KBM-7 (cell line): Measurements from ENCODE around the gene KTN1.
A peak's percentile ranks its signal among the peaks of the same experiment; 100 is the strongest.

Experiments used
- DNase-seq: peaks from one replicate; pipeline ENCODE4 v3.0.0-alpha.2; 2015
- in situ Hi-C: fragments of 300-500 bp; cut with MboI; formaldehyde crosslinking; loops from 2 replicates; pipeline ENCODE4 v1.14.3; 2020; ENCODE audit warnings: low sequenced_read_pairs, low pct_unique_long_range_greater_than_20kb, mixed read lengths

The KTN1 gene, protein sequence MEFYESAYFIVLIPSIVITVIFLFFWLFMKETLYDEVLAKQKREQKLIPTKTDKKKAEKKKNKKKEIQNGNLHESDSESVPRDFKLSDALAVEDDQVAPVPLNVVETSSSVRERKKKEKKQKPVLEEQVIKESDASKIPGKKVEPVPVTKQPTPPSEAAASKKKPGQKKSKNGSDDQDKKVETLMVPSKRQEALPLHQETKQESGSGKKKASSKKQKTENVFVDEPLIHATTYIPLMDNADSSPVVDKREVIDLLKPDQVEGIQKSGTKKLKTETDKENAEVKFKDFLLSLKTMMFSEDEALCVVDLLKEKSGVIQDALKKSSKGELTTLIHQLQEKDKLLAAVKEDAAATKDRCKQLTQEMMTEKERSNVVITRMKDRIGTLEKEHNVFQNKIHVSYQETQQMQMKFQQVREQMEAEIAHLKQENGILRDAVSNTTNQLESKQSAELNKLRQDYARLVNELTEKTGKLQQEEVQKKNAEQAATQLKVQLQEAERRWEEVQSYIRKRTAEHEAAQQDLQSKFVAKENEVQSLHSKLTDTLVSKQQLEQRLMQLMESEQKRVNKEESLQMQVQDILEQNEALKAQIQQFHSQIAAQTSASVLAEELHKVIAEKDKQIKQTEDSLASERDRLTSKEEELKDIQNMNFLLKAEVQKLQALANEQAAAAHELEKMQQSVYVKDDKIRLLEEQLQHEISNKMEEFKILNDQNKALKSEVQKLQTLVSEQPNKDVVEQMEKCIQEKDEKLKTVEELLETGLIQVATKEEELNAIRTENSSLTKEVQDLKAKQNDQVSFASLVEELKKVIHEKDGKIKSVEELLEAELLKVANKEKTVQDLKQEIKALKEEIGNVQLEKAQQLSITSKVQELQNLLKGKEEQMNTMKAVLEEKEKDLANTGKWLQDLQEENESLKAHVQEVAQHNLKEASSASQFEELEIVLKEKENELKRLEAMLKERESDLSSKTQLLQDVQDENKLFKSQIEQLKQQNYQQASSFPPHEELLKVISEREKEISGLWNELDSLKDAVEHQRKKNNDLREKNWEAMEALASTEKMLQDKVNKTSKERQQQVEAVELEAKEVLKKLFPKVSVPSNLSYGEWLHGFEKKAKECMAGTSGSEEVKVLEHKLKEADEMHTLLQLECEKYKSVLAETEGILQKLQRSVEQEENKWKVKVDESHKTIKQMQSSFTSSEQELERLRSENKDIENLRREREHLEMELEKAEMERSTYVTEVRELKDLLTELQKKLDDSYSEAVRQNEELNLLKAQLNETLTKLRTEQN (N-terminal part only)

DNA sequence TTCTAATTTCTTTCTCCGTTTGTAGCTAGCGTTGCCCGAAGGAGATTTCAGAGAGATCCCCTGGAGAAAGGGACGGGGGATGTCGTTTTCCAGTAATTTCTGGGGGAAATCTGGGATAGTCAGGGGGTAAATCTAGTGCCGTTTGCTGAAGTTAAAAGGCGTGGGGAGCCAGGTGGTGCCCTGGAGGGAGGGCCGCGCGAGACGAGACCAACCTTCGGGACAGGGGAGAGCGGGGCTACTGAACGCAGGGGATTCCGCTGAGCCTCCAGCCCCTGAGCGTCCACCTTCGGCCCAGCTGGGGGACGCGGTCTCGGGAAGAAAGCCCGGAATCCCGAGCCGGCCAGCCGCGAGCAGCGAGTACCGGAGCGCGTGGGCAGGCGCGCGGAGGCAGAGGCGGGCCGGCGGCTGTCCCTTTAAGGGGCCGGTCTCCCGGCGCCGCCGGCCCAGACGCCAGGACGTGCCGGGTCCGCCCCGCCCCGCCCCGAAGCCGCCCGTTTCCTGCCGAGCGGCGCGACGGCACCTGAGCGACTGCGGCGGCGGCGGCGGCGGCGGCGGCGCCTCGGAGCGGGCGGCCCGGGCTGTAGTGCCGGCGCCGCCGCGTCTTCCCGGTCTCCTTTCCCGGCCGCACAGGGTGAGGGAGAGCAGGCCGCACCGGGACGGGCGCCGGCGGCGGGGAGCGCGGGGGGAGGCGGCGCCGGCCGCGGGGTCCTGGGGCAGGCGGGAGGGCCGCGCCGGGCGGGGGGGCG lies at the start of gene KTN1:
Gene KTN1, plus strand, starts transcription at position 484 of the 746 bp plus-strand sequence. CDS start 31,842 bp downstream, outside the sequence.
- in situ Hi-C loops, result no loop called here
- DNase-seq, result peak; percentile 78

DNA sequence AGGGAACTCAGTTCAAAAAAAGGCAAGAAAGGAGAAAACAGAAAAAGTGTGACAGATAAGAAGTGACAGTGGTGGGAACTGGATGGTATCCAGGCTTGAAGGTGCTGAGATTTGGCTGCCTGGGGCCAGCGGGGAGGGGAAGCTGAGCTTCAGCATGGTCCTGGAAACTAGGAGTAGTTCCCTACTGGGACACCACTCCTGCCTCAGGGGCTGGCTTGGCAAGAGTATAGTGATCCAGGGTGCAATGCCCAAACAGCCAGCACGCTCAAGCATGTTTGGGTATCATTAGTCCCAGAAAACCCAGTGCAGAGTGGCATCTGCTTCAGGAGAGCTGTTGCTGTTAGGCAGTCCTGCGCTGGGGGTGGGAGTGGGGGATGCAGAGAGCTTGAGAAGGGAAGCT lies 49.5 kb upstream of the KTN1 start:
- in situ Hi-C loops, result no loop called here
- DNase-seq, result no peak

GRCh38 chr14:55532645-55533344 lies 47.2 kb upstream of the KTN1 start:
- in situ Hi-C loops, result no loop called here
- no peak for DNase-seq

GRCh38 chr14:55533960-55534359 lies 46.0 kb upstream of the KTN1 start:
- DNase-seq, result no peak
- in situ Hi-C loops, result no loop called here

DNA sequence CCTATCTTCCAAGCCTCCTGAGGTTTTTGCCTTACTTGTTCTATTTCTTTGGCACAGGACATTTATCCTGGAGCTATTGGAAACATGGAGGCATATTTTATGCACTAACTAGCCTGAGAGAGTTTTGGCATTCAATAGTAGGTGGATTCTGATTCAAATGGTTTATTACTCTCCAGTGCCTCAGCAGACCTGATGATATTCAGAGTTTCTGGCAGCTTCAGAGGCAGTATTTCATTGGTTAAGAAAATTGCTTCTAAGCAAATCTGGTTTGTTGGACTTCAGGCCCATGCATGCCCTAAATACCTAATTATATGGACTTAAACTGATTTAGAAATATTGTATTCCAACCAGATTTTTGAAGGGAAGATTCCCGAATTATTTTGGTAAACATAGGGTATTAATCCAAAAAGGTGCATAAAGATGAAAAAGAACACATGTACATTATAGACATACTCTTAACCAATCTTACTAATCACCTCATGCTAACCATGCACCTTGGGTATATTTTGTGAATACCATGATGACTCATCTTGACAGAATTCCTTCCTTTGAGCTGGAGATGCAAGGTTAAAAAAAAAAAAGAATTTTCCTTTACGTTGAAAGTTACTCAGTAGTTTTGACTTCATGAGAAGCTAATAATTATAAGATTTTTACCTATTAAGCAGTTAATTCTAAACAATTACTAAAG lies 44.3 kb upstream of the KTN1 start:
- in situ Hi-C loops, result no loop called here
- no peak for DNase-seq

GRCh38 chr14:55536204-55536708 lies 43.8 kb upstream of the KTN1 start:
- DNase-seq, result no peak
- in situ Hi-C loops, result no loop called here

DNA sequence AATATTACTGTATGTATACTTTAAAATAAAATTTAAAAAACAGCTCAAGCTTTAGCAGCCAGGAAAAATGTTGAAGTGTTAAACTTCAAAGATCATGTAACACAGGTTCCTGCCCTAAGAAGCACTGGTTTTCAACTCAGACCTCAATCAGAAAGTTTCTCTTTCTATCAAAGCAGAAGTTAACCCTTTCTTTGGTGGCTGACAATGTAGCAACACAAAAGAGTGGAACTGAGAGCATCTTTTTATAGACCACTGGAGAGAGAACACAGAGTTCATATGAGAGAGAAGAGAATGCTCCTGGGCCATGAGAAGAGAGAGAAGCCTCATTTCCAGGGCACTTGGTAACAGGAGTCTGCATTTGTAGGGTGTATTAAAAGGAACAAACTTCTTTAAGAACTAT lies 42.2 kb upstream of the KTN1 start:
- in situ Hi-C loops, result no loop called here
- no peak for DNase-seq

DNA sequence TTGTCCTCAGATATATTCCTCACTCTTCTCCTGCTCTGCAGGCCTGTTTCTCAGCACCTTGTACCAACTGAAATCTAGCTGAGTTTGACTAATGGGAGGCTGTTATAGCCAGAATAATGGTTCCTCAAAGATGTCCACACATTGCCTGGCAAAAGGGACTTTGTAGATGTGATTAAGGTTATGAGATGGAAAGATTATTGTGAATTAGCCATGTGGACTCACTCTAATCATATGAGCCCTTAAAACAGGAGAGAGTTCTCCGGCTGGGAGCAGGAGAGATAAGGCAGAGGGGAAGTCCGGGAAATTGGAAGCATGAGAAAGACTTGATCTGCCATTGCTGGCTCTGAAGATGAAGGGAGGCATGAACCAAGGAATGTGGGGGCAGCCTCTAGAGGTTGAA lies 40.0 kb upstream of the KTN1 start:
- in situ Hi-C loops, result no loop called here
- DNase-seq, result no peak

DNA sequence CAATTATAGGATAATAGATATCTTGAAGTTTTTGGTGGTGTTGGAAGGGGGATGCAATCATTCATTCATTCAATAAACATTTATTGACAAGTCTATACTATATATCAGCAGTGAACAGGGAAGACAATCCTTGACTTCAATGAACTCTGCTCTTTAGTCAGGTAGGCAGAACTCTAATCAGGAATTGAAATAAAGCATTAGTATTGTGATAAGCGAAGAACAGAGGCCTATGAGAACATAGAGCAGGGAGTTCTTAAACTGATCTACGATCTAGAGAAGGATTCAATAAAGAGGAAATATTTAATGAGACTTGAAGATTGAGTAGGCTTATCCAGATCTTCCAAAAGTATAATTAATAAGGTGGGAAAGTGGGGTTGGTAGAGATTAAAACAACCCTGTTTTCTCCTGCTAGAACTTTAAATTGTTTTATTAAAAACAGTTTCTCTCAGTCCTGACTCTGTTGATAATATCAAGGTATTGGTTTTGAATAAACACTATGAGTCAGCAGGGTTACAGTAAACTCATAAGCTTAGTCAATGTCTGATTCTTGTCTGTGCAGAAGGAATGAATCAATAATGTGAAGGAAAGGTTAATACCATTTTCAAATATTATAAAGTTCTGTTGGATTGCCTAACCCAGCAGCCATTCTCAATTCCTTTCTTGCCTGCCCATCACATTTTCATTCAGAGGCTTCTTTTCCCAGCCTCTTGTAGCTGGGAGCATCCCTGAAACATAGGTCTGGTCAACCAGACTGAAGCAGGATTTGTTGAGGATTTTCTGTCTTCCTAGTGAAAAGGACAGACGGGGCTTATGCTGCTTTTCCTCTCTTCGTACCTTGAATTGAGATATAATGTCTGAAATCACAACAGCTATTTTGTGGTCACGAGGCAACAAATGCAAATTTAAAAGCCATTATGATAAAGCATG lies 38.9 kb upstream of the KTN1 start:
- in situ Hi-C loops, result no loop called here

GRCh38 chr14:55545779-55546178 lies 34.2 kb upstream of the KTN1 start:
- DNase-seq, result no peak
- in situ Hi-C loops, result no loop called here

More for the DNA sequence above, 38.9 kb upstream of the KTN1 start:
- no peak for DNase-seq

DNA sequence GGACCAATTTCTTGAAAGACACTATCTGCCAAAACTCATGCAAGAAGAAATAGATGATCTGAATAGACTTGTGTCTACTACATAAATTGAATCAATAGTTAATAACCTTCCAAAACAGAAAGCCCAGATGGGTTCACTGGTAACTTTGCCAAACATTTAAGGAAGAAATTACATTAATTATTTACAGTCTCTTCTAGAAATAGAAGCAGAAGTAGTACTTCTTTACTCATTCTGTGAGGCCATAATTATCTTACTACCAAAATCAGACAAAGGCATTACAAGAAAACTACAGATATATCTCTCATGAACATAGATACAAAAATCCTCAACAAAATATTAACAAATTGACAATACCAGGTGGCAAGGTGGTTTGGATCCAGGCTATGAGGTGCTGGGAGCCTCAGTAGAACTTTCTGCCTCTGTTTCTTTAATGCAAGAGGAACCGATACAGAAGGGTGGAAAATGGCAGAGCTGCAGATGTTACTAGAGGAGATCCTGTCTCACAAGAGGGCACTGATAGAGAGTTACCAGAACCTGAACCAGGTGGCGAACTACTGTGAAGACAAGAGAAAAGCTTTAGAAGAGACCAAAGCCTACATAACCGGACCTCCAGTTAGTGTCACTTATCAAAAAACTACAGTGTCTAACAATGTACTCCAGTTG lies 33.7 kb upstream of the KTN1 start:
- no peak for DNase-seq
- in situ Hi-C loops, result no loop called here

GRCh38 chr14:55547650-55548315 lies 32.2 kb upstream of the KTN1 start:
- no peak for DNase-seq
- in situ Hi-C loops, result no loop called here

DNA sequence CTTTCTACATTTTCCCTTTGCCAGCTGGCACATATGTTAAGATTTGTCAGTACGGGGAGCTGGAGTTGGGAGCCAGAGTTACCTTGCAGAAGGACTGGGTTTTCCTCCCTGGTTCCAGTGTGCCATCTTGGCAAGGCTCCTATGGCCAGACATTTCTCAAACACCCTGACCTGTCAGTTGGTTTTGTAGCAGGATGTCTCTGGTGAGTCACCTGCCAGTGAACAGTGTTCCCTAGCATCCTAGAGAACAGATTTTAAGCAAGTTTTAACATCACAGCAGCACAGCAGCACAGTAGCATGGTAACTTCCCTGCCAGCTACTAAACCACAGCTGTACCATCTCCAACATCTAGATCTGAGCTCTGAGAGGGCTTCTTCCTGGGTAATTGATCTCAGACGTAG lies 26.2 kb upstream of the KTN1 start:
- no peak for DNase-seq
- in situ Hi-C loops, result no loop called here

DNA sequence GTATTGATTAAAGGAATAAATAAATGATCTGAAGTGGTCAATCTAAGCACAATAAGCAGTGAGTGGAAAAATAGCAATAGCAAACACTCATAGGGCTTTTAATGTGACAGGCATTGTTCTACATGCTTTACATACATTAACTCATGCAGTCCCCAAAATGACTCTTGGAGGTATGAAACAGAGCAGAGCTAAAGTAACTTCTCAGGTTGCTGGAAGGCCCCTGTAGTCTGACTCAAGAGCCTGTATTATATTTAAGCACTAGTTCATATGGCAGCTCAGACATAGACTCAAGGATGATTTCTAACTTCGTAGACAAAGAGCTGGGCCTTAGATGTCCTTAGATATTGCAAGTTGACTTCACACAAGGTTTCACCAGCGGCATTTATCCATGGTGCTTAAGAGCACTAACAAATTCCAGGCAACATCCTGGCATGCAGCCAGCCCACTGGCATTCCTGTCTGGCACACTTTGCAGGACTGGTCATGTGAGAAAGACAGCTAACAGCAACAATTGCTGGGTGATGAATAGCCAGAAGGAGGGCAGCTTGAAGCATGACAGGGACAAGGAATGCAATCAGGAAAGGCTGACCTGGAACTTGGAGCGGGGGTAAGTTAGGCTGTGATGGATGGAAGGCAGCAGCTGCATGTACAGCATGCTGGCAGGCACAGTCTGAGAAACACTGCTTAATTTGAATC lies 22.9 kb upstream of the KTN1 start:
- in situ Hi-C loops, result no loop called here
- DNase-seq, result no peak

DNA sequence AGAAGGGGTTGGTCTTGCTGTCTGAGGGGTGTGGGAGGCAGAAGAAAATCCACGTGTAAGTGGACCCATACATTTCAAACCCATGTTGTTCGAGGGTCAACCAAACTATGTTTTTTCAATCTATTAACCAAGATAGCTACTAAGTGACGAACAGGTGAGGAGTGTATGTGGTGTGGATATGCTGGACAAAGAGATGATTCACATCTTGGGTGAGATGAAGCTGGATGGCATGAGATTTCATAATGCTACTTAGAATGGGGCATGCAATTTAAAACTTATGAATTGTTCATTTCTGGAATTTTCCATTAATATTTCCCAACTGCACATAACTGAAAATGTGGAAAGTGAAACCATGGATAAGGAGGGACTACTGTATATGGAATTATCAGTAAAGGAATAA lies 17.9 kb upstream of the KTN1 start:
- in situ Hi-C loops, result no loop called here
- no peak for DNase-seq
